ENCODE measurements around the gene UGT1A8.
"Not testable (repeated sequence)": the region's sequence is repeated elsewhere in the genome, so short reads cannot be mapped to it uniquely, and the experiment has no call there.

Gene UGT1A8

DNA sequence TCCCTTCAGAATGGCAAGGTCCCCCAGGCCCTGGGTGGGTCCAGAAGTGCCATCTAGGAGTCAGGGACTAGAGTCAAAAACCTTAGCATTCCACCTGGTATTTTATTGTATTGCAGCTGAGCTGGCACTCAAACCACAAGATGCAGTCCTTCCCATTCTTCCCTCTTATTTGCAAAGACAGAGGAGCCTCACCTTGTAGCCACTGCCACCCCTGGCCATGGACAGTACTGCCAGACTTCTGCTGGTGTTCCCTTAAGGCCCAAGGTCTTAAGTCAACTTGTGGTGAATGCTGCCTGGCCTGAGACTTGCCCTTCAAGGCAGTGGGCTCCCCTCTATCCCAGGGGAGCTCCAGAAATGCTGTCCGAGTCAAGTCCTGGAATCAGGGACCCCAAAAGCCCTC, 25.7 kb downstream of the UGT1A8 start:
- no peak for DNase-seq

DNA sequence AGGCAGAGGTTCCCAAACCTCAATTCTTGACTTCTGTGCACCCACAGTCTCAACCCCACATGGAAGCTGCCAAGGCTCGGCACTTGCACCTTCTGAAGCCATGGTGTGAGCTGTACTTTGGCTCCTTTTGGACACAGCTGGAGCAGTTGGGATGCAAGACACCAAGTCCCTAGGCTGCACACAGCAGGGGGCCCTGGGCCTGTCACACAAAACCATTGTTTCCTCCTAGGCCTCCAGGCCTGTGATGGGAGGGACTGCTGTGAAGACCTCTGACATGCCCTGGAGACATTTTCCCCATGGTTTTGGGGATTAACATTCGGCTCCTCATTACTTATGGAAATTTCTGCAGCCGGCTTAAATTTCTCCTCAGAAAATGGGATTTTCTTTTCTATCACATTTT, 28.6 kb downstream of the UGT1A8 start:
- not testable (repeated sequence) for DNase-seq

DNA sequence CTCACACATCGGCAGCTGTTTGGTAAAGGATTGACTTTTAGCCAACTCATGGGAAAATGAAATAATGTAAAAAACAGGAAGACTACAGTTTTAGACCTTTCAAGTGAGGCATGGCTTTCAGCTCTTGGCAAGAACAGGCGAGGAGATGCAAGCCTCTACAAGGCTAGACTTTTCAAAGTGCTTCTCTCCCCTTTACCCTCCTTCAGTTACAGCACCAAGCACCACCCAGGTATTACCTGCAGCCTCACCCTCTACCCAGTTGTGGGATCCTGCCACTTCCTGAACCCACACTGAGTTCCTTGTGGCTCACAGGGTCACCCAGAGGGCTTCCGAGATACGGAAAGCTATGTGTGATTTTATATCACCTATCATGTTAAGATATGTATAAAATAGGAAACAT, 33.5 kb downstream of the UGT1A8 start:
- DNase-seq = no peak

DNA sequence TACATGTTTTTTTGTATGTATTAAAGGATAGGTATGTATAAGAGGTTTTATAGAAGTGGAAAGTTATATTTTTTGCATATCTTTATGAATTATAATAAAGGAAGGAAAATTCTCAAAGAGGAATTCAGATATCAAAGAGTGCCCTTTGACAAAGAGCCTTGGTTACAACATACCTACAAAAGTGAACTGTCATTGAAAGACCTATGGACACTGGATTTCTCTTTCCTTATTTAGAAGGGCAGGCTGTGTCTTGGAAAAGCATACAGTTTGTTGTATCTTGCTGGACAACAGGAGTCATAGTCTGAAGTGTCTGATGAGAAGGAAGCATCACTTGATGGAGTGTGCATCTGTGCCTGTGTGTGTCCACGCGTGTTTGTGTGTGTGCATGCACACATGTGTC, 34.0 kb downstream of the UGT1A8 start:
- no peak for DNase-seq

DNA sequence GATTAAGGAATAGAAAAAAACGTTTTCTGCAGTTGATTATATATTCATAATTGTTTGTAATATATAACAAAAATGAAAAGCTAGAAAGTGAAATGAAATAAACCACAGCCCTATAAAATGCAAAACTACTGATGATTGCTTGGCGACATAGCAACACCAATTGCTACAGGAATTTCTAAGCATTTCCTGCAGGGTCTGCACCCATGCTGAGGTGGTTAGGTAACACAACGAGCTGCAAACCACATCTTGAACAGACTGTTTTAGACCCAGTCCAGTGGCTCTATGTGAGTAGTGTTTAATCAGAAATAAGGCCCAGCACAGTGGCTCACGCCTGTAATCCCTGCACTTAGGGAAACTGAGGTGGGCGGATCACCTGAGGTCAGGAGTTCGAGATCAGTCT, 37.1 kb downstream of the UGT1A8 start:
- no peak for DNase-seq

DNA sequence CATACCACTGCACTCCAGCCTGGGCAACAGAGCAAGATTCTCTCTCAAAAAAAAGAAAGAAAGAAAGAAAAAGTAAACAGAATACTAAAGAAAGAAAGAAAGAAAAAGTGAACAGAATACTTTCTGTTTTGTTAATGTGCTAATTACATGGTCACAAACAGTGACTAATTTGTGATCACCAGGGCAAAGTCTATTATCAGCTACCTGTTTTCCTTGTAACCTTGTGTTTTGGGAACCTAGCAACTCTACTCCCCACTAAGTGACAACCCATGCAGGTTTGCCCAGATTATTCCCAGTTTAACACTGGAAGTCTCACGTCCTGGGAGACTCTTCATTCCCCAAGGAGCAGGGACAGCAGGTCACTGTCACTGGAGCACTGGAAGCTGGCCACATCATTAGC, 37.6 kb downstream of the UGT1A8 start:
- DNase-seq = no peak

DNA sequence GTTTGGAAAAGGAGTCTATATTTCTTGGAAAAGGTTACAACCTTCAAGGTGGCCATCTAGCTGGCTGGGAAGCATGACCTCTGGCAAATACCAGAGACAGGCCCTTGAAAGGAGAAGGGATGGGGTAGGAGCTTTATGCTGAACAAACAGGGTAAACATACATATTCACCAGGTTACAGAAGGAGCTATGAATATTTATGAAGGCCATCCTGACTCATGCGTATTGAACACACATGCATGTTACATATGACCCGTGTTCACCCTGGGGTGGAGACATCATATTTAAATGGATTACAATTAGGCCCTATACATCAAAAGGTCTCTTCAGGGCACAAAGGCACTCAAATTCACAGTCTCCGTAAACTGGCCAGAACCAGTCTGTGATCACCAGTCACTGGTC, 38.5 kb downstream of the UGT1A8 start:
- not testable (repeated sequence) for DNase-seq

DNA sequence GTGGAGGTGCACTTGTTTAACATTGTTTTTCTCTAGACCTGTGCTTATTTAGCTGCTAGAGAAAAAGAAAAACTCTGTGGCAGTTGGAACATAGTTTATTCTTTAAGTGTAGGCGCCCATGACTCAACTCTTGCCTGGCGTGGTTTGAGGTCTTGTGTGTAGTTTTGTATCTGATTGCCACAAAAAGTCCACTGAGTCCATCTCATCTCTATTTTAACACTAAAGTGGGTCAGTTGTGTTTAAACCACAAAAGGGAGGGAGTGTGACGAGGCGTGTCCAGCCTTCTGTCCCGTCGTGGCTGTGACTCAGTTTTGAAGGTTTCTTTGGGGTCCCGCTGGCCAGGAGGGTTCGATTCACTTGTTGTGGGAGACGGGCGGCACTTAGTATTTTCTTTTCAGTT, 39.0 kb downstream of the UGT1A8 start:
- DNase-seq = no peak

DNA sequence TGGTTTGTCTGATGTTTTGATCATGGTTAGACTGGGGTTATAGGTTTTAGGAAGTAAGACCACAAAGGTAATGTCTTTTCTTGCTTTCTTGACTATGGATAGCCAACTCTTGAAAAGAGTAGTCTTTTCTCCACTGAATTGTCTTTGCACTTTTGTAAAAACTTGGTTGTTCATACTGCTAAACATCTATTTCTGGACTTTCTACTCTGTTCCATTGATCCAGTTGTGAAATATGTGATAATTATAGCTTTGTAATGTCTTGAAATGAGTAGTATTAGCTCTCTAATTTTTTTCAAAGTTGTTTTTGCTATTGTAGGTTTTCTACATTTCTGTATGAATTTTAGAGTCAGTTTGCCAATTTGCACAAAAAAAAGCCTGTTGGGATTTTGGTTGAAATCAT, 41.2 kb downstream of the UGT1A8 start:
- no peak for DNase-seq

DNA sequence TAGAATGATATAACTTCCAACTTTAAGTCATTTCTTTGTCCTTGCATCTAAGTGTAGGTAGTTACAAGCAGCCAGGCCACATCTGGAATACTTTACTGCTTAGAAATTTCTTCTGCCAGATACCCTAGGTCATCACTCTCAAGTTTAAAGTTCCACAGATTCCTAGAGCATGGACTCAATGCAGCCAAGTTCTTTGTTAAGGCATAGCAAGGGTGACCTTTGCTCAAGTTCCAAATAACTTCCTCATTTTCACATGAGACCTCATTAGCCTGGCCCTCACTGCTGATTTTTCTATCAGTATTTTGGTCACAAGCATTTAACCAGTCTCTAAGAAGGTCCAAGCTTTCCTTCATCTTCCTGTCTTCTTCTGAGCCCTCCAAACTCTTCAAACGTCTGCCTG, 46.5 kb downstream of the UGT1A8 start:
- DNase-seq = no peak

DNA sequence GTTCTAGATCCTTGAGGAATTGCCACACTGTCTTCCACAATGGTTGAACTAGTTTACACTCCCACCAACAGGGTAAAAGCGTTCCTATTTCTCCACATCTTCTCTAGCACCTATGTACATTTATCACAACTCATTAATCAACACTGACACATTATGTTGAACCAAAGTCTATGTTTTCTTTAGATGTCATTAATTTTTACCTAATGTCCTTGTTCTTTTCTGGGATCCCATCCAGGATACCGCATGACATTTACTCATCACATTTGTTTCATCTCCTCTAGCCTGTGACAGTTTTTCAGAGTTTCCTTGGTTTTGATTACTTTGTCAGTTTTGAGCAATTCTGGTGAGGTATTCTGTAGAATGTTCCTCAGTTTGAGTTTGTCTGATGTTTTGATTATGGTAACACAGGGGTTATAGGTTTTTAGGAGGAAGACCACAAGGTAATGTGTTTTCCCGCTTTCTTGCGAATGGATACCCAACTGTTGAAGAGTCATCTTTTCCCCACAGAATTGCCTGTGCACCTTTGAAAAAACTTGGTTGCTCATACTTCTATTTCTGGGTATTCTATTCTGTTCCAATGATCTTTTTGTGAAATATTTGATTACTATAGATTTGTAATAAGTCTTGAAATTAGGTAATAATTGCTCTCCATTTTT, 51.3 kb downstream of the UGT1A8 start:
- no peak for DNase-seq

DNA sequence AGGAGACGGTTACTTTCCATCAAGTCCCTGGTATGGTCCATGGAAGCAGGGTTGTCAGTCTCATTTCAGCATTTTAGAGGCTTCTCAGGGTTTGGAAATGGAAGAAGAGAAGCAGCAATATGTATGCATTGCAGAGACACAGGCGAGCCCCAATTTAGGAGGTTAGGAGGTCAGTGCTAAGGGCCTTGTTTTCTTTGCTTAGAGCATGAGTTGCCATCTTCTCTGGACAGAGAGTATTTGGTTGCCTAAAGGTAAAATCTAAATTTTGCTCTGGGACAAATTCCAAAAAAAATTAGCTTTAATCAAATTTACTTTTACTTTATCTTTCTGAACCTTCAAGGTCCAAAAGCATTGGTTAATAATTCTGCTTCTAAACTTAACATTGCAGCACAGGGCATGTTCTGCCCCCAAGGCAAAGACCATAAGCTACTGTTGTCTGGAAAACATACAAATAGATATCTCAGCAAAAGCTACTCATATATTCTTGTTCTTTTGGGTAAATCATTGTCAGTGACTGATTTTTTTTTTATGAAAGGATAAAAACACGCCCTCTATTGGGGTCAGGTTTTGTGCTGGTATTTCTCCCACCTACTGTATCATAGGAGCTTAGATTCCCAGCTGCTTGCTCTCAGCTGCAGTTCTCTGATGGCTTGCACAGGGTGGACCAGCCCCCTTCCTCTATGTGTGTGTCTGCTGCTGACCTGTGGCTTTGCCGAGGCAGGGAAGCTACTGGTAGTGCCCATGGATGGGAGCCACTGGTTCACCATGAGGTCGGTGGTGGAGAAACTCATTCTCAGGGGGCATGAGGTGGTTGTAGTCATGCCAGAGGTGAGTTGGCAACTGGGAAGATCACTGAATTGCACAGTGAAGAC, 54.1 kb downstream of the UGT1A8 start, which contains the start of gene UGT1A9:
Gene UGT1A9, plus strand, starts transcription at position 609 of the 872 bp plus-strand sequence. Its CDS starts 37 bp downstream, at position 646.
- DNase-seq = no peak

DNA sequence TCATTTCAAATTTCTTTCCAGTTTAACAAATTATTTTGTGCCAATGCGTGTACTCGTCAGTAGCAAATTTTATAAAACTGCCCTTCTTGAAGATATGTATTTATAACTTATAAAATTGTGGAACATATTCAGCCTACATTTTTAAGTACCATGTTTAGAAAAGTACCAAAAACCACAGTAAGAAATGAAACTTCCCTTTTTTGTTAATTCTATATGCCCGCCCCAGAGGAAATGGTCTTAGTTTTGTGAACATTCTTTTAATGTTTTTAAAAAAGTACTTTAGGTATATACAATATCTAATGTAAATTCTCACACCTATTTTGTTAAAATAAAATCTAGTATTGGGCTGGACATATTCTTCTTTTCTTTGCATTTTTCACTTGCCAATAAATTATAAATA, 55.5 kb downstream of the UGT1A8 start:
- DNase-seq = no peak

DNA sequence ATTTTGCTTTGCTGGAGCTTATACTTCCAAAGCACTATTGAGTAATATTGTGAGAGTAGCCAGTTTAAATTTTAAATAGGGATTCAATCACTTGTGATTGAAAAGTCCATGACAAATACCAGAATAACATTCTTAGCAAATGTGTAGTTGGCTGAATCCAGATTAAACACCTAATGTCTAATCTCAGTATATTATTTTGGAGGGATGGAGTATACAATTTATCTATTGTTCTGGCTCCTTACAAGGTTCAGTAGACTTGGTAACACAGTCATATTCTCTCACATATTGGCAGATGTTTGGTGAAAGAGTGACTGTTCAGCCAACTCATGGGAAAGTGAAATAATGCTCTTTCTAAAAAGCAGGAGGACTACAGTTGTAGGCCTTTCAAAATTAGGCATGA, 56.5 kb downstream of the UGT1A8 start:
- no peak for DNase-seq

DNA sequence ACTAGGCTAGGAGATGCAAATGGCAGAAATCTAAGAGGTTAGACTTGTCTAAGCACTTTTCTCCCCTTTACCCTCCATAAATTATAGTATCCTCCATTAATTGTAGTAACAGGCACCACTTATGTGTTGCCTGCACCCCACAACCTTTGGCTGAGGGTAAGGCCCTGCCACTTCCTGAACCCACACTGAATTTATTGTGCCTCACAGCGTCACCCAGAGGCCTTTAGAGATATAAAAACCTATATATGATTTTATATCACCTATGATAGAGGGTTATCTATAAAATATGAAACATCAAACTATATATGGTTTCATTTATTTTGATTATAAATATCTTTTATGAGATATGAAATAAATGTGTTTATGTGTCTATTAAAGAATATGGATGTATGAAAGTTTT, 56.9 kb downstream of the UGT1A8 start:
- DNase-seq = no peak

DNA sequence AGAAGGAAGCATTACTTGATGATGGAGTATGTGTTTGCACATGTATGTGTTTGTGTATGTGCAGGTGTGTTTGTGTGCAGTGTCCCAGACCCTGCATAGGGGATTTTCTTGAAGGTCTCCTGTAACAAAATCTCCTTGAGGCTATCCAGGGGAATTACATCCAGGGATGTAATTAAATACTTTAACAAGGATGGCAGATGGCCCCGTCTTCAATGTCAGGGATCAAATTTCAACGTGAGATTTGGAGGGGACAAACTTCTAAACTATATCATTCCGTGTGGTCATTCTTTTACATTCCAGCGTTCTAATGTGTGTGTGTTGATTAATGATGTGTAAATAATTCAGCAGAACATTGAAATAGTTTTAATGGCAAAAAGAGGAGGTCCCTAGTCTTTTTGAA, 57.6 kb downstream of the UGT1A8 start:
- DNase-seq = no peak

DNA sequence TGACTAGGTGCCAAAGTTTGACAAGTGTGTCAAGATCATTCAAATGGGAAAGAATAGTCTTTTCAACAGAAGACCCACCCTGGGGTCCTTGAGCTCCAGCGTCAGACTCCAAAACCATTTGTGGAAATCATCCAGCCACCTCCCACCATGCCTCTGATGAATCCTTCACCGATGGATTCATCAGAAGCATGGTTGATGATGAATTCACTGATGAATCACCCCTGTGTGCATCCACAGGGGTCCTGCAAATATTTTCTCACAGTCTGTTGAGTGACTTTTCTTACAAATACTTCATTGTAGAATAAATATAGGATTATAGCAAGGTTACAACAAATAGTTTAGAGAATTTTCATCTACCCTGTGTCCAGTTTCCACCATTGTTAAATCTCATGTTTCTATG, 58.6 kb downstream of the UGT1A8 start:
- no peak for DNase-seq

DNA sequence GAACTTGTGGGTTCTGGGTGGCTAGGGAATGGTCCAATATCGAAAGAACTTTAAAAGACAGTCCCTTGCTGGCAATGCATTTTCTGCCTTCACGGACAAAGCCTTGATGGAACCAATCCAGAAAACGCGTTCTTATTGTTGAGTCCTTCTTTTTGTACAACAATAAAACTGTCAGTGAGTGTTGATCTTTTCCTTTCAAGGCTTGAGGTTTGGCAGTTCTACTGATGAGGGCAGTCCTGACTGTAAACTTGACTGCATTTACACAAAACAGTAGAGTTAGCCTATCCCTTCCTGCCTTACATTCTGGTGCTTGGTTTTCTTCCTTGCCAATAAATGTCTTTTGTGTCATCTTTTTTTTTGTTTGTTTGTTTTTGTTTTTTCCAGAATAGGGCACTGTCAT, 61.8 kb downstream of the UGT1A8 start:
- DNase-seq = no peak

DNA sequence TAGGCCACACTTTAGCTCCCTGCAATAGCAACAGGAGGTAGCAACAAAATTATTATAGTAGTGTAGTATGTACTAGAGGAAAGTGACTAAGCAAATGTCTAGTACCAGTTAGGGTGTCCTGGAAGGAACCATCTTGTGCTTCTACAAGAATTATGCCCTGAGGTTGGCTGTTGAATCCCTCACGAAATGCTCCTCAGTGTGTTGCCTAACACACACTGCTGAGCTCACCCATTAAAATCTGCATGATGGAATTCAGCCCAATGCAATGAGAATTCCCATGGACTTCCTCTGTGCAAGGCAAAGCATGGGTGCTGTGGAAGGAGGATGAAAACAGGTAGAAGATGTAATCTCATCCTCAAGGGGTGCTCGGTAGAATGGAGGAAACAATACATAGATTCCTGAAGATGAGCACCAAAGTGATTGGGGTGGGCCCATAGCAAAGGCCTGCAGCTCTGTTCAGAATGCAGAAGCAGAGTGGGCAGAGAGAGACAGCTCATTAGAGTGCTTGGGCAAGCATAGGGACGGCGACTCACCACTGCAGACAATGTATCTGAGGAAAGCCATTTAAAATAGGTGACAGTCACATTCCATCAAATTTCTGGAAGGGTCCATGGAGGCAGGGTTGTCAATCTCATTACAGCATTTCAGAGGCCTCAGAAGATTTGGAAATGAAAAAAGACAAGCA, 63.1 kb downstream of the UGT1A8 start:
- DNase-seq = no peak

DNA sequence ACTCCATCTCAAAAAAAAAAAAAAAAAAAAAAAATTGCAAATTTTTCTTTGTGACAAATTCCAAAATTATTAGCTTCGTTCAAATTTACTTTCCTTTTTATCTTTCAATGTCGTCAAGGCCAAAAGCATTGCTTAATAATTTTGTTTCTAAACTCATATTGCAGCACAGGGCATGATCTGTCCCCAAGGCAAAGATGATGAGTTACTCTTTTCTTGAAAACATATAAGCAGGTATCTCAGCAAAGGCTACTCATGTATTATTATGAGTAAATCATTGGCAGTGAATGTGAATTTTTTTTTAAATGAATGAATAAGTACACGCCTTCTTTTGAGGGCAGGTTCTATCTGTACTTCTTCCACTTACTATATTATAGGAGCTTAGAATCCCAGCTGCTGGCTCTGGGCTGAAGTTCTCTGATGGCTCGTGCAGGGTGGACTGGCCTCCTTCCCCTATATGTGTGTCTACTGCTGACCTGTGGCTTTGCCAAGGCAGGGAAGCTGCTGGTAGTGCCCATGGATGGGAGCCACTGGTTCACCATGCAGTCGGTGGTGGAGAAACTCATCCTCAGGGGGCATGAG, 64.2 kb downstream of the UGT1A8 start, which contains the start of gene UGT1A7:
Gene UGT1A7, plus strand, starts transcription at position 381 of the 579 bp plus-strand sequence. Its CDS starts 37 bp downstream, at position 418.
- DNase-seq = no peak

DNA sequence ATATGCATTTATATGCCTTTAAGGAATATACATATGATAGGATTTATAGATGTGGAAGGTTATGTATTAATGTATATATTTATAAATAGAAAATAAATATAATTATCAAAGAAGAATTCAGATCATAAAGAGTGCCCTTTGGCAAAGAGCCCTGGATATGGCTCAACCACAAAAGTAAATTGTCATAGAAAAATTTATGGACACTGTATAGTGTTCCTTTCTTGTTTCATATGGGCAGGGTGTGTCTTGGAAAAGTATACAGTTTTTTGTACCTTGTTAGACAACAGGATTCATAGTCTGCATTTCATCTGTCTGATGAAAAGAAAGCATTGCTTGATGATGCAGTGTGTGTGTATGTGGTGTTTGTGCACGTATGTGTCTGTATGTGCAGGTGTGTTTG, 67.2 kb downstream of the UGT1A8 start:
- no peak for DNase-seq

DNA sequence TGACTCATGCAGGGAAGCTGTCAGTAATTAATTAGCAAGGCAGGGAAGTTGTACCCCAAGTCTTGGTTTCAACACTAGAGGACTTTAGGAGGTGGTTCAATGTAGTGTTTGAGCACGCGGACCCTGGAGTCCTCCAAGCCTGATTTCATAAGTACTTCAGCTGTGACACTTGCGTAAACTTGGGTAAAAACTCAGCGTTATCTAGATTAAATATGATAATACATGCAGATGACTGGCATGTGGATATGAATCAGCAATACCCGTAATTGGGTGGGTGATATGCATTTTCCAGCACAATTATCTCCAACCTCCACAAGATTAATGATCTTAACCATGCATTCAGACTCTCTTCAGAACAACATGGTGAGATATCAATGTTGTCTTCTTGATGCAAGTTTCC, 69.5 kb downstream of the UGT1A8 start:
- no peak for DNase-seq

DNA sequence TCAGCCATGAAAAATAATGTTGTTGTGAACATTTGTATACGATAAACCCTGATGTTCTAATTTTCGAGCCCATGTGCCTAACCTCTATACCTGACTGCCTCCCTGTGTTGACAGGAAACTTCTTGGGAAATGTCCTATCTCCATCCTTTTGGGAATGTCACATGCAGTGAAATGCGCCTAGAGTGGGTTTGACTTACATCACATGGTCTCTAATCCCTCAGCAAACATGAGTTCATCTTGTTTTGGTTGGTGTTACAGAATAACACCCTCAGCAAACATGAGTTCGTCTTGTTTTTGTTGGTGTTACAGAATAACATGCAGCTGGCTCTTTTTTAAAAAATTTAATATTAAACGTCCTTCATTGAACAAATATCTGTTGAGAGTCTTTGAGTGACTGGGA, 70.9 kb downstream of the UGT1A8 start:
- no peak for DNase-seq

Measured in NCI-H1417 treated with DMSO at 0.1 percent for 48 hours (cell line).